ENCODE data around the gene RFNG. TPM values are rescaled to one million over a fixed set of nuclear protein-coding genes. Genes with fewer than 3 reads are reported as not detected.

RFNG gene
- total RNA-seq, 1 experiment from 2014 or later, result 31.5 TPM

DNA sequence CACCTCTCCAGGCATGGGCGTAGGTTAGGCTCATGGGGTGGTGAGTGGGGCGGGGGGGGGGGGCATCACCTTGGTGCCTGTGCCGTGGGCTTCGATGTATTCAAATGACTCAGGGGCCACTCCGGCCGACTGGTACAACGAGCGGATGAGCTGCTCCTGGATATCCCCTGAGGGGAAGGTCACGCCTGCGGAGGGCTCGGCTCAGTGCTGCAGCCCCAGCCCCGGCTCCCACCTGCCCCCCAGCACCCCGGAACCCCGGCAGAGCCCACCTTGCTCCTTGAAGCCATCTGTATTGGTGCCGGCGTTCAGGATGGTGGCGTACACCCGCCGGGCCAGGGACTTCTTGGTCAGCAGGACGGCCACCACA is 41.0 kb upstream of the RFNG start:
- DNase-seq (ENCODE audit: low spot score), result no peak
- CTCF ChIA-PET, result no interaction called here
- Histone ChIP-seq H3K4me1 (ENCODE audit: insufficient read depth, low read length, poor library complexity, severe bottlenecking) (peaks cover 13% of the 10 kb centered on the region), H3K27me3 (replicated peaks; ENCODE audit: insufficient read depth, low read depth, low read length, poor library complexity) (no peaks in the 10 kb centered on the region), H3K27ac (ENCODE audit: low read depth, low read length, poor library complexity, severe bottlenecking) (no peak overlapping the region), H3K9me3 (ENCODE audit: low read depth, low read length, poor library complexity, severe bottlenecking) (no peaks in the 10 kb centered on the region), H3K36me3 (ENCODE audit: insufficient read depth, low read length, poor library complexity, severe bottlenecking) (peaks cover 92% of the 10 kb centered on the region), H3K4me3 (ENCODE audit: low read depth, low read length, poor library complexity, severe bottlenecking) (no peak overlapping the region)
- intact Hi-C loops (cut with micrococcal nuclease; ENCODE audit: unreplicated experiment), result no loop called here
- POLR2A ChIA-PET (ENCODE audit: low non-redundant PET), result no interaction called here
- TF ChIP-seq EZH2 (IDR thresholded peaks at IDR 0.05; ENCODE audit: borderline replicate concordance, low read depth, low read length, poor library complexity, severe bottlenecking), result no peak
- TF ChIP-seq, protein P1, sequence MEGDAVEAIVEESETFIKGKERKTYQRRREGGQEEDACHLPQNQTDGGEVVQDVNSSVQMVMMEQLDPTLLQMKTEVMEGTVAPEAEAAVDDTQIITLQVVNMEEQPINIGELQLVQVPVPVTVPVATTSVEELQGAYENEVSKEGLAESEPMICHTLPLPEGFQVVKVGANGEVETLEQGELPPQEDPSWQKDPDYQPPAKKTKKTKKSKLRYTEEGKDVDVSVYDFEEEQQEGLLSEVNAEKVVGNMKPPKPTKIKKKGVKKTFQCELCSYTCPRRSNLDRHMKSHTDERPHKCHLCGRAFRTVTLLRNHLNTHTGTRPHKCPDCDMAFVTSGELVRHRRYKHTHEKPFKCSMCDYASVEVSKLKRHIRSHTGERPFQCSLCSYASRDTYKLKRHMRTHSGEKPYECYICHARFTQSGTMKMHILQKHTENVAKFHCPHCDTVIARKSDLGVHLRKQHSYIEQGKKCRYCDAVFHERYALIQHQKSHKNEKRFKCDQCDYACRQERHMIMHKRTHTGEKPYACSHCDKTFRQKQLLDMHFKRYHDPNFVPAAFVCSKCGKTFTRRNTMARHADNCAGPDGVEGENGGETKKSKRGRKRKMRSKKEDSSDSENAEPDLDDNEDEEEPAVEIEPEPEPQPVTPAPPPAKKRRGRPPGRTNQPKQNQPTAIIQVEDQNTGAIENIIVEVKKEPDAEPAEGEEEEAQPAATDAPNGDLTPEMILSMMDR (conservative IDR thresholded peaks at IDR 0.05; ENCODE audit: low read depth, low read length), result no peak
- no TSS peak for BruUV-seq (replicated peaks)

DNA sequence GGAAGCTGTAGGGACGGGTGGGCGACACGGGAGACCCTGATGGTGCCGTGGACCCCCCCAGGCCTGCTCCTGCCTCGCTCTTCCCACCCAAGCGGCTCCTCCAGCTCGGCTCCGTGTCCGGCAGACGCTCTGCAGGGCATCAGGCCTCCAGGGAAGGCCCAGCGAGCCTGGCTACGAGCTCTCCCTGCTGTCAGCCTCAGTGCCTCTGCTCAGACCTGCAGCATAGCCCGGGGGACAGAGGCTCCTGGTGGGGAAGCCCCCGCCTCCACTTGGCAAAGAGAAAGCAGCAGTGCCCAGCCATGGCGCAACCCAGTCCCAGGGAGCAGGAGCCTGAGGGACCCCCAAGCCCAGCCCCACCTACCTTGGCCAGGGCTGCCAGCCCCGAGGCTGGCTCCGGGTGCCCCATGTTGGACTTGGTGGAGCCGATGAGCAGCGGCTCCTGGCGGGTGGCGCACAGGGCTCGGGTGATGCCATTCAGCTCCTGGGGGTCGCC is 40.5 kb upstream of the RFNG start:
- H3K4me3 ChIP-seq (ENCODE audit: low read depth, low read length, poor library complexity, severe bottlenecking), result no peak overlapping the region
- no peaks in the 10 kb centered on the region for H3K9me3 ChIP-seq (ENCODE audit: low read depth, low read length, poor library complexity, severe bottlenecking)
- CTCF ChIA-PET, result no interaction called here
- peaks cover 13% of the 10 kb centered on the region for H3K4me1 ChIP-seq (ENCODE audit: insufficient read depth, low read length, poor library complexity, severe bottlenecking)
- H3K27me3 ChIP-seq (replicated peaks; ENCODE audit: insufficient read depth, low read depth, low read length, poor library complexity), result no peaks in the 10 kb centered on the region
- POLR2A ChIA-PET (ENCODE audit: low non-redundant PET), result no interaction called here
- no peak for DNase-seq (ENCODE audit: low spot score)
- no peak overlapping the region for H3K27ac ChIP-seq (ENCODE audit: low read depth, low read length, poor library complexity, severe bottlenecking)
- BruUV-seq (replicated peaks), result no TSS peak
- peaks cover 96% of the 10 kb centered on the region for H3K36me3 ChIP-seq (ENCODE audit: insufficient read depth, low read length, poor library complexity, severe bottlenecking)
- intact Hi-C loops (cut with micrococcal nuclease; ENCODE audit: unreplicated experiment), result no loop called here
- TF ChIP-seq, protein P1 (conservative IDR thresholded peaks at IDR 0.05; ENCODE audit: low read depth, low read length), result no peak
- TF ChIP-seq EZH2 (IDR thresholded peaks at IDR 0.05; ENCODE audit: borderline replicate concordance, low read depth, low read length, poor library complexity, severe bottlenecking), result no peak

DNA sequence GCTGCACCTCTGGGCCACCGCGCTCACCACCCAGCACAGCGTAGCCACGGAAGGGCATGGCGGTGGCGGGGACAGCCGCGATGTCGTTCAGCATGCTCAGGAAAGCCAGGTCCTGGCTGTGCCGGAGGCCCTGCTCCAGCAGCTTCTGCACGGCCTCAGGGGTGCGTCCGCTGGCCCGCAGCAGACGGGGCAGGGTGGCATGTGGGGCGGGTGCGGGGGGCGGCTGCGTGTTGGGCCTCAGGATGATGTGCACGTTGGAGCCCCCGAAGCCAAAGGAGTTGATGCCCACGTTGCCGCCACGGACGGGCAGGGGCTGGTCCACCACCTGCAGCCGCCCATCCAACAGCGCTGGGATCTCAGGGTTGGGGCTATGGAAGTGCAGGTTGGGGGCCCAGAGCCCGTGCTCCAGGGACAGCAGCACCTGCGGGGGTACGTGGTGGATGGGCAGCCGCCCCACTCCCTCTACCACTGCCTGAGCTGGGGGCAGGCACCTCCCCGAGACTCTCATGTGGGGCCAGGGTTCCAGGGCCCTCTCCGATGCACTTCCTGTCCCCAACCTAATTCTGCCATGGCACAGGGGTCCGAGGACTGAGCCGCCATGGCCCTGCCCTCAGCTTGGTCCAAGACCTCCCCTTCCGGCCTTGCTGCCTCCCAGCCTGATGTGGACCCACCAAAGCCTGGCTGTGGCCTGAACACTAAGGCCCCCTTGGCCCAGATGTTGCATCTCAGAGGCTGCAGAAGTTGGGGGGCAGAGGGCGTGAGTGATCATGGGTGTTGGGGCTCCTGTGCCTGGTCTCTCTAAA is 39.9 kb upstream of the RFNG start:
- H3K27ac ChIP-seq (ENCODE audit: low read depth, low read length, poor library complexity, severe bottlenecking), result no peak overlapping the region
- intact Hi-C loops (cut with micrococcal nuclease; ENCODE audit: unreplicated experiment), result no loop called here
- H3K36me3 ChIP-seq (ENCODE audit: insufficient read depth, low read length, poor library complexity, severe bottlenecking), result peaks cover 96% of the 10 kb centered on the region
- H3K27me3 ChIP-seq (replicated peaks; ENCODE audit: insufficient read depth, low read depth, low read length, poor library complexity), result no peaks in the 10 kb centered on the region
- DNase-seq (ENCODE audit: low spot score), result no peak
- POLR2A ChIA-PET (ENCODE audit: low non-redundant PET), result no interaction called here
- CTCF ChIA-PET, result no interaction called here
- no peak overlapping the region for H3K4me3 ChIP-seq (ENCODE audit: low read depth, low read length, poor library complexity, severe bottlenecking)
- H3K4me1 ChIP-seq (ENCODE audit: insufficient read depth, low read length, poor library complexity, severe bottlenecking), result peaks cover 13% of the 10 kb centered on the region
- TF ChIP-seq, protein P1 (conservative IDR thresholded peaks at IDR 0.05; ENCODE audit: low read depth, low read length), result no peak
- no peak for TF ChIP-seq EZH2 (IDR thresholded peaks at IDR 0.05; ENCODE audit: borderline replicate concordance, low read depth, low read length, poor library complexity, severe bottlenecking)
- BruUV-seq (replicated peaks), result no TSS peak
- H3K9me3 ChIP-seq (ENCODE audit: low read depth, low read length, poor library complexity, severe bottlenecking), result no peaks in the 10 kb centered on the region

Measured in A673 (cell line).